GM19023 (cell line): ENCODE results near the gene KLHL17.

Experiments
- ATAC-seq: cut with Tn5 transposase; IDR thresholded peaks from one replicate; pipeline ENCODE4 v1.9.1; 2021; ENCODE audit warnings: mild to moderate bottlenecking, moderate library complexity; ENCODE audit not compliant: unreplicated experiment

Gene KLHL17

DNA sequence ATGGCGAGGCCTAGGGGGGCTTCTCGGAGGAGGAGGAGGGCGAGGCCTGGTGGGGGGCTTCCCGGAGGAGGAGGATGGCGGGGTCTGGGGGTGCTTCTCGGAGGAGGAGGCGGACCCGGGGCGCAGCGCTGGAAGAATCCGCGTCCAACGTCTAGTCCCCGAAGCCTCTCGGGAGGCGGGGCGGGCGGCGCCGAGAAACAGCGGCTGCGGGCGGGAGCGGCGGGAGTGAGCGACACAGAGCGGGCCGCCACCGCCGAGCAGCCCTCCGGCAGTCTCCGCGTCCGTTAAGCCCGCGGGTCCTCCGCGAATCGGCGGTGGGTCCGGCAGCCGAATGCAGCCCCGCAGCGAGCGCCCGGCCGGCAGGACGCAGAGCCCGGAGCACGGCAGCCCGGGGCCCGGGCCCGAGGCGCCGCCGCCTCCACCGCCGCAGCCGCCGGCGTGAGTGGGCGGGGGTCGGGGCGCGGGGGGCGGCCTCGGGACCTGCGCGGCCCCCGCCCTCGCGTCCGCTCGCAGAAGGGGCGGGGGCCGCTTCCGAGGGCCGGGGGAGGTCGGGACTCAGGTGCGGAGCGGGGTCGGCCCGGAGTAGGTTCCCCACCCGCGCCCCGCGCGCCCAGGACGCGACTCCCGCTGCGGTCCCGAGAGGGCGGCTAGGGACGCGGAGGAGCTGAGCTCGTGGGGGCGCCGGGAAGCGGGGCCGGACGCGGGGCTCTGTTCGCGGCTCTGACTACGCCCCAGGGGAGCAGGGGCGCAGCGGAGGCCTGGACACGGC lies at the start of gene KLHL17:
Gene KLHL17, plus strand, starts transcription at position 222 of the 769 bp plus-strand sequence. Its CDS starts 110 bp downstream, at position 332.
- no peak for ATAC-seq

DNA sequence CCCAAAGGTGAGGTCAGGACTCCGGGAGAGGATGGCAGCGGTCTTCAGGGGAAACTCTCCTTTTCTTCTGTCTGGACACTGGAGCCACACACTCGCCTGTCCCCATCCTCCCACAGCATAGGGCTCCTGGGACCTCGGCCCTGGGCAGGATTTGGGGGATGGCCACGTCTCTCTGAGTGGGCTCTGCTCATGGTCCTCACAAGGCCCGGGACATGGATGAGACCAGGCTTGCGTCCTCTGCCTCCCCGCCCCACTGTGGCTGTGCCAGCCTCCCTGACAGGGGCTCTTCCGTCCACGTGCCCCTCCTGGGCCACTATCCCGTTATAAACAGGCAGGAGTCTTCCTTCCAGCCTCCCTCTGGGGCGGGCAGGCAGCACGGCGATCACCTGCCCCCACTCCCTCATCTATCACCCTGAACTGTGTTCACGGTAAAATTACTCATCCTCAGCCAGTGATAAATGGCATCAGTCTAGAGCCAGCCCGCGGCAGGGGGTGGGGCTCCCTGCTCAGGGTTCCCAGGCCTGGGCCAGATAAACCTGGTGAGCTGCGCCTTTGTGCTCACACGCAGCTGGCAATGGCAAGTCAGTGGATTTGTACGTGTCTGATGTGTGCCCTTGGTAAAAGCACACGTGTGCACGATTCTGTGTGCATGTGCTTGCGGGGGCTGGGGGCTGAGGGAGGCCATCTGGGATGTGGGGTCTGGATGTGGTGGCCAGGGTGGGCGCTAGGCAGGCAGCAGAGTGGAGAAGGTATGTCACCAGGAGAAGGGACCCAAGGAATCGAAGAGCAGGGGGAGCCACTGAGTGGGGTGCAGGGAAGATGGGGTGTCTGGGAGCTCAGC lies 49.3 kb upstream of the KLHL17 start:
- ATAC-seq, result no peak

DNA sequence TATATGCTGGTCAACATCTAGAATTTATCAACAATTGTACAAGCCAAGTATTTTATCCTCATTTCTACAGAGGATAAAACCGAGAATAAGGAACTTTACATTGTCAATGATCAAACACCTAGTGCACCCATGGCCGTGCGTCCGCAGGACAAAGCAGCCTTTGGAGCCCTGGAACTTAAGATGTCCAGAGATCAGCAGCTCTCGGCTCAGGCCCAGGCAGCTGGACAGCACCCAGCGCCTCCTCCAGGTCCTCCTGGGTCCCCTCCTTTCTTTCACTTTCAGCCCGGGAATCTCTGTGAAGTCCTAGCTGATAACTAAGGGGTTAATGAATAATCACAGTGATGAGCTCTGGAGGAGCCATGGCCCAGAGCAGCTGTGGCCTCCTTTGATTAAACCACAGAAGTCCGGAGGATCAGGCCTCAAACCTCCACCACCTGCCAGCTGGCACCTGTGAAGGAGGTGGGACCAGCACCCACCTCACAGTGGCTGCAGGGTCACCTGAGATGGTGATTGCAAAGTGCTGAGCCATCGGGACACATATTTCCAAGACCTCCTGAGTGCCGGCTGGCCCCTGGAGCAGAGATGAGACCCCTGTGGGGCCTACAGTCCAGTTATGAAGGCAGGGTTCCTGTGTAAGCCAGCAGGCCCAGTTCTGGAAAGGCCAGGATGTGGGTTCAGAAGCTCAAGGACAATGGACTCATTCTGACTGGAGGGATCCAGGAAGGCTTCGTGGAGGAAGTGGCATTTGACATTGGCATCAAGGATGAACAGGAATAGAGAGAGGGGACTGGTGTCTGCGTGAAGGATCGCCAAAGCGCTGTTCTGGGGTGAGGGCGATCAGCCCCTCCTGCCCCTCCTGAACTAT lies 48.3 kb upstream of the KLHL17 start:
- ATAC-seq, result no peak

DNA sequence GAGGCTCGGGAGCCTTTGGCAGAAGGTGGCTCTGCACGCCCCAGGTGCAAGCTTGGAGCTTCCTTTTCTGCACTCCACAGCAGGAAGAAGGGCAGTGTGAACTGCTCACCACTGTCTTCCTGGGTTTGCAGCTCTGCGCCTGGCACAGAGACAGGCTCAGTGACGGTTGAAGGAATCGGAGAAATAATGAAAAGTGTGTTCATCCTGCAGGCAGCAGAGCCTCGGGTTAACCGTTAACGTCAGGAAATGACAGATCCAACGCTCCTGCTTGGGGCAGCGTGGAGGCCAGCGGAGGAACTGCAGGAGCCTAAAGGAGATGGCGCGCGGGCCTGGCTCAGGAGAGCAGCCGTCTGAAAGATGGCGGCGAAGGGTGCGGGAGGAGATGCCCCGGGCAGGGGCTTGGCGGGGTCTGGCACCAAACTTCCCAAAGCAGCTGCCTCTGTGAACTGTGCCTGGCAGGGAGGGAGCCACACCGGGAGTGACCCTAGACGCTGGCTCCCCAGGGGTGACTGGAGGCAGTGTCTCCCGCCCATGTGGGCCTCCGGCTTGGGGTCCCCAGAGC lies 47.6 kb upstream of the KLHL17 start:
- ATAC-seq, result no peak

DNA sequence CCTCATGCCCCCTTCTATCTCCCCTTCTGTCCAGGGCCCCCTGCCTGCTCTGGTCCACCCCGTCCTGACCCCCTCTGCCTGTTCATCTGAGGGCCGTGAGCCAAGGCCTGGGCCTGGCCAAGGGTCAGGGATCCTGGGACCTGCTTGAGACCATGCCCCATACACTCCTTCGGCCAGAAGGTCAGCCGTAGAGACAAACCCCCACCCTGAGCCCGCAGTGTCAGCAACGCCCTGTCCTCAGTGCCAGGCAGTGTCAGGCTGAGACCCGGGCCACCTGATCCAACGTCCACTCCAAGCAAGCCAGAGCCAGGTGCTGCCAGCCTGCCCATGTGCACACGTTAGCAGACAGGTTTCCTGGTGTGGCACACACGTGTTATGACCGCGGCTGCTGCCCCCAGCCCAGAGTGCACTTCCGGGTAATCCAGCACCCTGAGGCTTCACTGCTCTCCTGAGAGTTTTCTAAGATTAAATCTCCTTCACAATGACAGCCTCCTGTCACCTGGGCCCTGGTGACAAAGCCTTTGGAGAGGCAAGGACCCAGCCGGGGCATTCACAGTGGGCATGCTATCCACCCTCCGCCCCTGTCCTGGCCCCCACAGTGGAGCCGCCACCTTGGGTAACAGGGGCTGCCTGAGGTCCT lies 46.8 kb upstream of the KLHL17 start:
- no peak for ATAC-seq

DNA sequence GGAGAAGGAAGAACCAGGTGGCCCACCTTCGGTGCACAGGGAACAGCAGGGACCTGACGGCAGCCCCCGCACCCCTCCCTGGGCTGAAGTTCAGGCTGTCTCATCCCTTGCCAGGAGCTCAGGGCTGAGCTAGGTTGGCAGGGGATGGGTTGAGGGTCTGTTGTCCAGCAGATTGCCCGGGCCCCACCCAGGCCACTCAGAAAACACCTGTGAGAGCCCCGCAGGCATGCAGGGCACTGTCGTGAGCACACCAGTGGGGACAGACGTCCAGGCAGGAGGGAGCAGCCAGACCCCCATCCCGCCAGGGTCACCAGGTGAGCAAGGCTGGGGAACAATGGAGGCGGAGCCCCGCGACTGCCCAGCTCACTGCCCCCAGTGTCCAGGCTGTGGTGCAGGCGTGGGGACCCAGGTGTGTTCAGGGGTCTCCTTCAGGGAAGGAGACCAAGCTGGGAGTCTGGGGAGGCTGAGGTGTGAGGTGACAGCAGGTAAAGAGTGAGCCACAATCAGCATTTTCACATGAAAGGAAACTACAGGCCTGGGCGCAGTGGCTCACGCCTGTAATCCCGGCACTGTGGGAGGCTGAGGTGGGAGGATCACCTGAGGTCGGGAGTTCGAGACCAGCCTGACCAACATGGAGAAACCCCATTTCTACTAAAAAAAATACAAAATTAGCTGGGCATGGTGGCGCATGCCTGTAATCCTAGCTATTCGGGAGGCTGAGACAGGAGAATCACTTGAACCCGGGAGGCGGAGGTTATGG lies 46.1 kb upstream of the KLHL17 start:
- no peak for ATAC-seq

DNA sequence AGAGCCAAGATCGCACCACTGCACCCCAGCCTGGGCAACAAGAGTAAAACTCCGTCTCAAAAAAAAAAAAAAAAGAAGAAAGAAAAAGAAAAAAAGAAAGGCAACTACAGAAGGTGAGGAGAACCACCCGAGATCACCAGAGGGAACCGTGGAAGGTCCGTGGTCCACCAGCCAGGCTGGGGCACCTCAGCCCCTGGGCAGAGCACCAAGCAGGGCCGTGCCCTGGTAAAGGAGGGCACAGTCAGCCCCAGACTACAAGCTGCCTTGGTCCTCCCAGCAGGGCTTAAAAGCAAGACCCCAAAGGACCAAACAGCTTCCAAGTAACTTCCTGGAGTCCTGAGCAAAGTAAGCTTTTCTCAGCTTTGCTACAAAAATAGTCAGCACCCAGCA lies 45.5 kb upstream of the KLHL17 start:
- no peak for ATAC-seq

DNA sequence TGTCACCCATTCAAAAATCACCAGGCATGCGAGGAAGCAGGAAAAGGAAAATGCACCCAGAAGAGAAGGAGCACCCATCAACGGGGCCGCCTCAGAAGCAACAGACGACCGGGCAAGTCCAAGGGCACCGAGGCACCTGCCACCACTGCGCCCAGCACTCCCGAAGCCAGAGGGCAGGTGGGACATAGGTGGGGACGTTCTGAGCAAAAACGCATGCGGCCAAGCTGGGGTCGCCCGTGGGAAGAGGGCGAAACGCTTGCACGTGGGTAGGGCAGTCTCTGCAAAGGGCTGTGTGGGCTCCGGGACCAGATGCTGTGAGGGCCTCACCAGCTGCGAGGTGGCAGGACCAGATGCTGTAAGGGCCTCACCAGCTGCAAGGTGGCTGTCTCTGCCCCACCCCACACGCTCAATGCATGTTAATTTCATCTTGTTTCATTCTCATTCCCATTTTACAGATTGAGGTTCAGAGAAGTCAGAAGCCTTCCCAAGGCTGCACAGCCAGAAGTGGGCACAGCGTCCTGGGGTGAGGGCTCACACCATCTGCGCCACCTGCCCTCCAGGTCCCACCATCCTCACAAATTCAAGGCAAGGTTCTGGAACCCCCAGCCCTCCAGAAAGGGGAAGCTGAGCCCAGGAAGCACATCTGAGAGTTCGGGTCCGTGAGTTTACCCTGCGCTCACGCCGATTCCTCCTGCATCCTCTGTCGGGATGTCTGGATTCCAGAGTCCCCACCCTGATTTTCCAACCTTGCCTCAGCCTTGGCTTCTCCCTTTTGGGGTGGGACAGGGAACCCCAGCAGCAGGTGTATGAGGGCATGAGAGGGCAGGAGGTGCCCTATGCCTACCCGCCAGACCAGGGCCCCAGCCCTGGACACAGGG lies 44.9 kb upstream of the KLHL17 start:
- ATAC-seq, result no peak

DNA sequence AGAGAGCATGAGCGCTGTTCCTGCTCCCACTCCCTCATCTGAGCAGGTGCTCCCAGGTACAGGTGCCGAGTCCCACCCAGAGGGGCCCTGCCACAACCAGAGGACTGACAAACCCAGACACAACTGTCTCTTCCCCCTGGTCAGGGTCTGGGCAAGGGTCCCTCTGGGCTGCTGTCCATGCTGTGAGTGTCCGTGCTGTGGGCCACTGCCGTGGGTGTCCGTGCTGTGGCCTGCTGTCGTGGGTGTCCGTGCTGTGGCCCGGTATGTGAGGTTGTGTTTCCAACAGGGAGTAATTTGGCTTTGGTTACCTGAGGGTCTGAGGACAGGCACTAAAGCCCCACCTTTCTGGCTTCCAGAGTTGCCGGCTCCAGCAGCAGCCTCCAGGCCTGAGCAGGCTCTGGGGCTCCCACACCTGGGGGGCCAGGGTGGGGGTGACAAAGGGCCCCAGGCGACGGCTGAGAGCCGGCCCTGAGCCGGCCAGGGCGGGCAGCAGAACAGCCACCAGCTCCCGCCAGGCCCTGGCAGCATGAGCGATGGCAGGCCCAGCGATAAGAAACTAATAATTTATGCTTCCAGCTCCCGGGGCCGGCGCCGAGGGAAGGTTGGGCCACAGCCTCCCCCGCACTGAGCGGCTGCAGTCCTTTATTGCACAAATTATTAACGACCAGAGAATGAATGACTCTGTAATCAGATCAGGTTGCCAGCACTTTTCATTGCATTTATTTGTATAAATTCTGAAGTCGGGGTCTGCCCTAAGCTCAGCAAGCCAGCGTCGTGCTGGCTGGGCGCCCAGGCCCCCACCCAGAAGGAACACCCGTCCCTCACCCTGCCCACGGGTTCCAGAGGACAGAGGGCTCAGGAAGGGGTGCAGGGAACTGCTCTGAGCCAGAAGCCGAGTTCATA lies 44.0 kb upstream of the KLHL17 start:
- ATAC-seq, result no peak

DNA sequence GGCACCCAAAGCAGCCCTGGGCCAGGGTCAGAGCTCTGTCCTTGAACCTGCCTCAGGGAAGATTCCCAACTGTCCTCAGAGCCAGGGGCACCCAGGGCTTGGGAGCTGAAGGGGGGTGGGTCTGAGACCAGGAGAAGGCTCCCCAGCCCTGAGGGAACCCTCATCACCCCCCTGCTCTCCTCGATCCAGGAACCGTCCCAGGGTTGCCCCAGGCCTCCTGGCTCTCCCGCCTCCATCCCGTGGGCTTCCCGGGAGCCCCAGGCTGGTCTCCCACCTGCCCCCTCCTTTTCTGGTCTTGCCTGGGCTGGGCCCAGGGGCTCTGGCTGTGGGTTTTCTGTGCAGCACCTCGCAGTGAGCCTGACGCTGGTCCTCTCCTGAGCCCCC lies 43.3 kb upstream of the KLHL17 start:
- ATAC-seq, result no peak

DNA sequence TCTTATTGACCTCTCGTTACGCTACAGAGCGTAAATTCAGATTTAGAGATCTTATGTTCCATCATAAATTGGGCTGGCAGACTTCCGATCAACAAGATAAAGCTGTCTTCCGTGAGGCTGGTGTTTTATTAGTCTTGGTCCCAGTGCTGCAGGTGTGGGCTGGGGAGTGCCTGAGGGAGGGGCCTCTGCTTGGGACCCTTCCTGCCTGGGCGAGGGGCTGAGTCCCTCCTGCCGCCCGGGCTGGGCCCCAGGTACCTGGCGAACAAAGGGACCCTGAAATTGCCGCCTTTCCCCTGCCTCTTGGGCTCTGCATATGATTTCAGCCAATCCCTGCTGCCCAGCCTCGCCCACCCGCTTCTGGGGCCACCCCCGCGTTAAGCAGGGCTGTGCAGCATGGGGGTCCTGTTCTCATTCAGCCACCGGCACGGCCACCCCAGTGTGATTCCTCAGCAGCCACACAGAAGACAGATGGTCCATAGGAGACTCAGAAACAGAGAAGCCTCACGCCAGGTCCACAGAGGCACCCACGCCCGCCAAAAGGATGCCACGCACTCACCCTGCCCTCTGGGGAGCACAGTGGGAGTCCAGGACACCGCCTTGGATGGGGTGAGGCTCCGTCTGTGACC lies 42.8 kb upstream of the KLHL17 start:
- ATAC-seq, result no peak

DNA sequence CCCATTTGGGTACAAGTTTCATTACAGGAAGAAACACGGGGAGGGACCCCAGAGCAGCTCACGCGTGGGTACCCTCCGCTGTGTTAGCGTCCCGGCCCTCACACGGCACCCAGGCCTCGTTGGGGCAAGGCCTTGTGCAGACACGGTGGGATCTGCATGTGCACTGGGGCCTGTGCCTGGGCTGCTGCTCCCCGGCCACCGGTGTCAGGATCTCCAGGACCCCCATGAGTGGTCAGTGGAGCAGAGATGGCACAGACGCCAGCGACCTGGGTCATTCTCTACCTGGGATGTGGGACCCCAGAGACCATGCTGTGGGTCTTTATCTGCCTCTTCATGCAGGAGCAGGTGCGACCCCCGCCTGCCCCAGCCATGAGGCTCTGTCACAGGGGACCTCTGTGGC lies 42.0 kb upstream of the KLHL17 start:
- ATAC-seq, result no peak

DNA sequence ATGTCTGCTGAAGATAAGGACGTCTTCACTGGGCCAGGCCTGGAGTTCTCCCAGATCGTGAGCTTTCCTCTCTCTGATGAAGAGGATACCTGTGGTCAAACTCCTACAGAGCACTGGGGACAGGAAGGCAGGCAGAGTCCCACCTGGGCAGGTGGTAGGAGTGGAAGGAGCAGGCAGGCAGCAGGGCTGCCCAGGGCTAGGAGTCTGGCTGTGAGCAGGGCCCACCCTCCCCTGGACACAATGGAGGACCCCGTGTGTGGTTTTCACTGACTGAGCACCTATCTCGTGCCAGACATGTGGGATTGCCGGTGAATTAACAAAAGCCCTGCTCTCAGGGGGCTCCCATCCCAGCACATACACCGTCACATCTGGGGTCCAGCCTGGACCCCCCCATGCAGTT lies 41.5 kb upstream of the KLHL17 start:
- no peak for ATAC-seq

DNA sequence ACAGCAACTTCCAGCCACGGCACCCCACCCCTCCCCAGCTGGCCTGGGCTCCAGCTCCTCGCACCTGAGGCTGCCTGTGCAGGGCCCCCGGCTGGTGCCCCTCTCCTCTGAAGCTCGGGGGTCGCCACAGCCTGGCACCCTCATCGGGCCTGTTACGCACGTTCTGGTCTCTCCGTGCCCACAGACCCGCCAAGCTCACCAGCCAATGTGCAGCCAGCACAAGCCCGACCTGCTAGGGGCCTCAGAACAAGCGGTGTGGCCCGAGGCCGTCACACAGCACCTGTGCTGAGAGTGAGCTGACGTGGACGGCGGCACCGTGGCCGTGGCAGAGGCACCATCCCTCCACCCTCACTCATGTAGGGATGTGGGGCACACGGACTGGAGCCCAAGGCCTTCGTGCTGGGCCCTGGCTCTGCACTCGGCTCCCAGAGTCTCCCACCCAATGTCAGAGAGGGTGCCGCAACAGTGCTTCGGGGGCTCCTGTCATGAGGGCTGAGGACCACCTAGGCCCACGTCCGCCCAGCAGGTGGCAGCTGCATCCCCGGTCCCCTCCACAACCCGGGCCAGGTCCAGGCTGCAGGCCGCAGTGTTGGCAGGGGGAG lies 41.0 kb upstream of the KLHL17 start:
- no peak for ATAC-seq

DNA sequence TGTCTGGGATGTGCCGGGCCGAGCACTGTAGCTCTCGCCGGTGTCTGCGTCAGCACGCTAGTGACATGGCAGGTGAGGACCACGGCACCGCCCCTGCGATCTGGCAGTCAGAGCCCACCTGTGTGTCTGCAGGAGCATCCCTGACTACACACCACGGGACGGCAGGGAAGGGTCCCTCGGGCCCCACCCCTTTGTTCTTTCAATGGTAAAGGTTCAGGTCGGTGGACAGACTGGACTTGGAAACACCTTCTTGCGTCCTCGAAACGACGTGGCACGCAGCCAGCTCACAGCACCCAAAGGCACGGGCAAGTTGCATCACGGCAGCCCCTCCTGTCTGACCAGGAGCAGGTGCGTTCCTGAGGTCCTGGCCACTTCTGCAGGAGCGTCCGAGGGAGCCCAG lies 40.4 kb upstream of the KLHL17 start:
- no peak for ATAC-seq

DNA sequence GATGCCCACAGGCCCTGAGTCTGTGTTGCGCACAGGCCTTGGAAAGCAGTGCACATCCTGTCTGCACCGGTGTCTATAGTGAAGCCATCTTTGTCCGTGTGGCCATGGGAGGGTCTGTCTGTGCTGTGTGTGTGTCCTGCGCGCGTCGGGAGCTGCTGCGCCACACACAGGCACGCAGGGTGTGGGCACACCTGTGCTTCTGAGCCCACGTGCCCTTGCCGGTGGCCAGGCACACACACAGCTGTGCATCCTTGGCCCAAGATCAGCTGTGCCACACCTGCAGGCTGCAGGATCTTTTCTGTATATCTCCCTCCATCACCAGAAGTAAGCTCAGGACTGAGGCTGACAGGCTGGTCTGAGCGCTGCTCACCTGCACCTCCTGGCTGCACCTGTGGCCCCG lies 39.9 kb upstream of the KLHL17 start:
- no peak for ATAC-seq
